Loucy (cell line): ENCODE results near the gene DRD5.

Experiments used
- CTCF ChIP-seq: fragments of 200-600 bp; sonication (generic); conservative IDR thresholded peaks from 2 replicates; pipeline ENCODE4 v1.5.1; 2014; ENCODE audit warnings: mild to moderate bottlenecking, antibody characterized with exemption, low read length
- EZH2phosphoT487 ChIP-seq: fragments of 200-600 bp; IDR thresholded peaks from 2 replicates; pipeline ENCODE4 v1.6.1; 2018; ENCODE audit warnings: antibody characterized with exemption, mild to moderate bottlenecking, moderate library complexity, borderline replicate concordance

- TF ChIP-seq CTCF = no peak
- TF ChIP-seq EZH2phosphoT487 = no peak
Observed at GRCh38 chr4:9745782-9746181, 35.7 kb upstream of the DRD5 start.
